ENCODE results near the gene GRIK4.

Gene GRIK4

GRCh38 chr11:120717623-120718022, 206.1 kb downstream of the GRIK4 start:
- no peak for TF ChIP-seq CTCF (IDR thresholded peaks at IDR 0.05; ENCODE audit: low read depth, low read length)

GRCh38 chr11:120718171-120718570, 206.6 kb downstream of the GRIK4 start:
- TF ChIP-seq CTCF (IDR thresholded peaks at IDR 0.05; ENCODE audit: low read depth, low read length), result no peak
- DNase-seq (ENCODE audit: extremely low read depth, low read depth), result no peak

More at GRCh38 chr11:120717623-120718022, 206.1 kb downstream of the GRIK4 start:
- DNase-seq (ENCODE audit: extremely low read depth, low read depth), result no peak

GRCh38 chr11:120719348-120719747, 207.8 kb downstream of the GRIK4 start:
- DNase-seq (ENCODE audit: extremely low read depth, low read depth), result no peak

GRCh38 chr11:120720760-120721159, 209.2 kb downstream of the GRIK4 start:
- no peak for TF ChIP-seq CTCF (IDR thresholded peaks at IDR 0.05; ENCODE audit: low read depth, low read length)
- DNase-seq (ENCODE audit: extremely low read depth, low read depth), result no peak

More at GRCh38 chr11:120719348-120719747, 207.8 kb downstream of the GRIK4 start:
- no peak for TF ChIP-seq CTCF (IDR thresholded peaks at IDR 0.05; ENCODE audit: low read depth, low read length)

GRCh38 chr11:120722524-120722923, 211.0 kb downstream of the GRIK4 start:
- DNase-seq (ENCODE audit: extremely low read depth, low read depth), result no peak
- no peak for TF ChIP-seq CTCF (IDR thresholded peaks at IDR 0.05; ENCODE audit: low read depth, low read length)

GRCh38 chr11:120723751-120724150, 212.2 kb downstream of the GRIK4 start:
- no peak for DNase-seq (ENCODE audit: extremely low read depth, low read depth)
- TF ChIP-seq CTCF (IDR thresholded peaks at IDR 0.05; ENCODE audit: low read depth, low read length), result no peak

- TF ChIP-seq CTCF (IDR thresholded peaks at IDR 0.05; ENCODE audit: low read depth, low read length), result no peak
- DNase-seq (ENCODE audit: extremely low read depth, low read depth), result no peak
Measured at GRCh38 chr11:120727752-120728151, 216.2 kb downstream of the GRIK4 start.
